ENCODE measurements around the gene RPP21. TPM values are rescaled to one million over a fixed set of nuclear protein-coding genes. Genes with fewer than 3 reads are reported as not detected.

Gene RPP21
- total RNA-seq, 4 donors from 2014 or later, result 61.9 to 246 (median 87.5) TPM

GRCh38 chr6:30325873-30326525 lies 19.0 kb upstream of the RPP21 start:
- DNase-seq, result no peak
- Histone ChIP-seq H3K27ac (peak overlapping the region; percentile 95 to 99 (median 98)), H3K27me3 (no peaks in the 10 kb centered on the region), H3K9me3 (no peaks in the 10 kb centered on the region), H3K4me1 (peaks cover 14 to 46% (median 20%) of the 10 kb centered on the region in 4 donors), H3K4me3 (peak overlapping the region; percentile 68 to 88 (median 78)), H3K36me3 (peaks cover 0 to 19% (median 0%) of the 10 kb centered on the region in 4 donors)
- in situ Hi-C loops (cut with MboI; ENCODE audit: low pct_ligation_motif_present in 1 of 4, low pct_unique_long_range_greater_than_20kb in 1 of 4, low sequenced_read_pairs in 3 of 4), result no loop called here
- intact Hi-C loops (cut with DNase I; ENCODE audit: low total_unique reads), result loop anchor here (5.0 kb wide), 1 partner anchor 114 kb away; the partner anchor contains the start of gene TRIM26
- WGBS, 2 donors (ENCODE audit: low coverage in 1 of 2), result 0 to 1% methylated on average over 3 to 28 of the region's 29 CpGs
- TF ChIP-seq POLR2AphosphoS5 (IDR thresholded peaks at IDR 0.05) (no peak), CTCF (IDR thresholded peaks at IDR 0.05) (no peak), POLR2A (IDR thresholded peaks at IDR 0.05) (no peak), EP300 (IDR thresholded peaks at IDR 0.05; ENCODE audit: low read depth) (no peak)

GRCh38 chr6:30326526-30327231 lies 18.3 kb upstream of the RPP21 start, which contains the start of gene TRIM39:
Gene TRIM39 (plus strand): TSS chr6:30326927. CDS start chr6:30329318, 2,391 bp downstream.
- peak; percentile 91 for TF ChIP-seq POLR2A (IDR thresholded peaks at IDR 0.05)
- TF ChIP-seq CTCF (IDR thresholded peaks at IDR 0.05), result no peak
- TF ChIP-seq EP300 (IDR thresholded peaks at IDR 0.05; ENCODE audit: low read depth), result no peak
- TF ChIP-seq POLR2AphosphoS5 (IDR thresholded peaks at IDR 0.05), result peak; percentile 71 to 94 (median 93)

GRCh38 chr6:30327232-30327746 lies 17.7 kb upstream of the RPP21 start:
- no peaks in the 10 kb centered on the region for H3K9me3 ChIP-seq
- H3K4me1 ChIP-seq, result peaks cover 14 to 38% (median 20%) of the 10 kb centered on the region in 4 donors
- H3K4me3 ChIP-seq, result peak overlapping the region; percentile 68 to 88 (median 78)
- in situ Hi-C loops (cut with MboI; ENCODE audit: low pct_ligation_motif_present in 1 of 4, low pct_unique_long_range_greater_than_20kb in 1 of 4, low sequenced_read_pairs in 3 of 4) (no loop called here), intact Hi-C loops (cut with DNase I; ENCODE audit: low total_unique reads) (loop anchor here (5.0 kb wide), 1 partner anchor 115 kb away; the partner anchor contains the start of gene TRIM26)
- no peaks in the 10 kb centered on the region for H3K27me3 ChIP-seq
- peak overlapping the region; percentile 95 to 99 (median 98) for H3K27ac ChIP-seq
- no peak for TF ChIP-seq POLR2A (IDR thresholded peaks at IDR 0.05)
- no peak for TF ChIP-seq POLR2AphosphoS5 (IDR thresholded peaks at IDR 0.05)
- TF ChIP-seq CTCF (IDR thresholded peaks at IDR 0.05), result no peak
- TF ChIP-seq EP300 (IDR thresholded peaks at IDR 0.05; ENCODE audit: low read depth), result no peak
- 2 to 13% methylated on average over 5 to 17 of the region's 17 CpGs for whole genome bisulfite sequencing, 2 donors (ENCODE audit: low coverage in 1 of 2)
- no peak for DNase-seq
- peaks cover 0 to 25% (median 0%) of the 10 kb centered on the region in 4 donors for H3K36me3 ChIP-seq

More at GRCh38 chr6:30326526-30327231, 18.3 kb upstream of the RPP21 start, which contains the start of gene TRIM39:
- intact Hi-C loops (cut with DNase I; ENCODE audit: low total_unique reads), result loop anchor here (5.0 kb wide), 1 partner anchor 114 kb away; the partner anchor contains the start of gene TRIM26
- no peaks in the 10 kb centered on the region for H3K9me3 ChIP-seq
- WGBS, 2 donors (ENCODE audit: low coverage in 1 of 2), result 3 to 7% methylated on average over 3 to 24 of the region's 90 CpGs
- peaks cover 0 to 25% (median 0%) of the 10 kb centered on the region in 4 donors for H3K36me3 ChIP-seq
- in situ Hi-C loops (cut with MboI; ENCODE audit: low pct_ligation_motif_present in 1 of 4, low pct_unique_long_range_greater_than_20kb in 1 of 4, low sequenced_read_pairs in 3 of 4), result no loop called here
- H3K27ac ChIP-seq, result peak within 1 kb of the TSS; percentile 95 to 99 (median 98)
- peak; percentile 88 for DNase-seq
- no peaks in the 10 kb centered on the region for H3K27me3 ChIP-seq
- H3K4me3 ChIP-seq, result peak within 1 kb of the TSS; percentile 68 to 88 (median 78)
- H3K4me1 ChIP-seq, result peaks cover 14 to 40% (median 20%) of the 10 kb centered on the region in 4 donors

- Histone ChIP-seq H3K9me3 (no peaks in the 10 kb centered on the region), H3K4me1 (peaks cover 14 to 33% (median 20%) of the 10 kb centered on the region in 4 donors), H3K27ac (peak overlapping the region in 1 of 4 donors; percentile 98), H3K27me3 (no peaks in the 10 kb centered on the region), H3K4me3 (no peak overlapping the region), H3K36me3 (peaks cover 0 to 25% (median 0%) of the 10 kb centered on the region in 4 donors)
- intact Hi-C loops (cut with DNase I; ENCODE audit: low total_unique reads) (loop anchor here (5.0 kb wide), 1 partner anchor 116 kb away; the partner anchor contains the start of gene TRIM26), in situ Hi-C loops (cut with MboI; ENCODE audit: low pct_ligation_motif_present in 1 of 4, low pct_unique_long_range_greater_than_20kb in 1 of 4, low sequenced_read_pairs in 3 of 4) (no loop called here)
- DNase-seq, result no peak
- TF ChIP-seq POLR2AphosphoS5 (IDR thresholded peaks at IDR 0.05), result no peak
- TF ChIP-seq CTCF (IDR thresholded peaks at IDR 0.05), result no peak
- TF ChIP-seq POLR2A (IDR thresholded peaks at IDR 0.05), result no peak
These were observed 16.6 kb upstream of the RPP21 start for GRCh38 chr6:30328397-30328796.

Measured in transverse colon (tissue), 4 donors.